ENCODE results near the gene ATG101. TPM values are rescaled to one million over a fixed set of nuclear protein-coding genes. Genes with fewer than 3 reads are reported as not detected.

The ATG101 gene
- total RNA-seq, 2 donors from 2014 or later, result 22.0 to 30.2 TPM

GRCh38 chr12:52066346-52067080 lies 3.3 kb upstream of the ATG101 start:
- H3K36me3 Mint-ChIP-seq (ENCODE audit: low read depth), result no peaks in the 10 kb centered on the region
- peak overlapping the region; percentile 16 for H3K27ac Mint-ChIP-seq
- H3K9me3 ChIP-seq (ENCODE audit: control insufficient read depth, low read length, poor library complexity, severe bottlenecking), result no peaks in the 10 kb centered on the region
- H3K4me1 Mint-ChIP-seq, result peaks cover 19% of the 10 kb centered on the region
- ATAC-seq, result no peak
- H3K4me3 Mint-ChIP-seq, result no peak overlapping the region
- no peaks in the 10 kb centered on the region for H3K27me3 Mint-ChIP-seq
- DNase-seq, result no peak

GRCh38 chr12:52067081-52067374 lies 2.8 kb upstream of the ATG101 start:
- DNase-seq, result no peak
- Mint-ChIP-seq H3K27ac (peak overlapping the region; percentile 16), H3K4me3 (no peak overlapping the region), H3K36me3 (ENCODE audit: low read depth) (no peaks in the 10 kb centered on the region), H3K4me1 (peaks cover 22% of the 10 kb centered on the region), H3K27me3 (no peaks in the 10 kb centered on the region)
- ATAC-seq, result no peak
- H3K9me3 ChIP-seq (ENCODE audit: control insufficient read depth, low read length, poor library complexity, severe bottlenecking), result no peaks in the 10 kb centered on the region

GRCh38 chr12:52070185-52070925 lies 577 bp downstream of the ATG101 start:
- Mint-ChIP-seq H3K27me3 (no peaks in the 10 kb centered on the region), H3K4me3 (peak overlapping the region; percentile 97), H3K27ac (peak overlapping the region; percentile 96), H3K4me1 (peaks cover 38% of the 10 kb centered on the region), H3K36me3 (ENCODE audit: low read depth) (peaks cover 2% of the 10 kb centered on the region)
- H3K9me3 ChIP-seq (ENCODE audit: control insufficient read depth, low read length, poor library complexity, severe bottlenecking), result no peaks in the 10 kb centered on the region
- DNase-seq, result no peak
- ATAC-seq, result no peak

- peaks cover 5% of the 10 kb centered on the region for H3K36me3 Mint-ChIP-seq (ENCODE audit: low read depth)
Observed at GRCh38 chr12:52073531-52074381, 4.0 kb downstream of the ATG101 start.

GRCh38 chr12:52074971-52075724 lies 5.4 kb downstream of the ATG101 start:
- no peaks in the 10 kb centered on the region for H3K9me3 ChIP-seq (ENCODE audit: control insufficient read depth, low read length, poor library complexity, severe bottlenecking)
- Mint-ChIP-seq H3K4me3 (no peak overlapping the region), H3K27ac (no peak overlapping the region), H3K4me1 (peaks cover 33% of the 10 kb centered on the region), H3K36me3 (ENCODE audit: low read depth) (peaks cover 5% of the 10 kb centered on the region), H3K27me3 (no peaks in the 10 kb centered on the region)
- DNase-seq (no peak), ATAC-seq (no peak)

More at GRCh38 chr12:52073531-52074381, 4.0 kb downstream of the ATG101 start:
- Mint-ChIP-seq H3K4me1 (peaks cover 41% of the 10 kb centered on the region), H3K27me3 (no peaks in the 10 kb centered on the region), H3K27ac (peak overlapping the region; percentile 32), H3K4me3 (peak overlapping the region; percentile 15)
- H3K9me3 ChIP-seq (ENCODE audit: control insufficient read depth, low read length, poor library complexity, severe bottlenecking), result no peaks in the 10 kb centered on the region
- DNase-seq (no peak), ATAC-seq (no peak)

- H3K36me3 Mint-ChIP-seq (ENCODE audit: low read depth), result peaks cover 5% of the 10 kb centered on the region
- H3K9me3 ChIP-seq (ENCODE audit: control insufficient read depth, low read length, poor library complexity, severe bottlenecking), result no peaks in the 10 kb centered on the region
- H3K4me3 Mint-ChIP-seq, result no peak overlapping the region
- no peak overlapping the region for H3K27ac Mint-ChIP-seq
- H3K4me1 Mint-ChIP-seq, result peaks cover 25% of the 10 kb centered on the region
- no peak for DNase-seq
- no peak for ATAC-seq
- H3K27me3 Mint-ChIP-seq, result no peaks in the 10 kb centered on the region
Observed at GRCh38 chr12:52076811-52077210, 7.0 kb downstream of the ATG101 start.

GRCh38 chr12:52078276-52078675 lies 8.5 kb downstream of the ATG101 start:
- peaks cover 5% of the 10 kb centered on the region for H3K36me3 Mint-ChIP-seq (ENCODE audit: low read depth)

GRCh38 chr12:52079576-52080402 lies 10.0 kb downstream of the ATG101 start, which contains the start of gene SMIM41:
Gene SMIM41 (plus strand): TSS chr12:52079704. CDS start chr12:52079780, 76 bp downstream.
- DNase-seq, result no peak
- H3K27ac Mint-ChIP-seq, result peak within 1 kb of the TSS; percentile 8
- no peak within 1 kb of the TSS for H3K4me3 Mint-ChIP-seq
- ATAC-seq, result no peak
- H3K36me3 Mint-ChIP-seq (ENCODE audit: low read depth), result peaks cover 3% of the 10 kb centered on the region
- no peaks in the 10 kb centered on the region for H3K27me3 Mint-ChIP-seq
- H3K4me1 Mint-ChIP-seq, result peaks cover 13% of the 10 kb centered on the region
- no peaks in the 10 kb centered on the region for H3K9me3 ChIP-seq (ENCODE audit: control insufficient read depth, low read length, poor library complexity, severe bottlenecking)

More at GRCh38 chr12:52078276-52078675, 8.5 kb downstream of the ATG101 start:
- no peaks in the 10 kb centered on the region for H3K9me3 ChIP-seq (ENCODE audit: control insufficient read depth, low read length, poor library complexity, severe bottlenecking)
- peaks cover 19% of the 10 kb centered on the region for H3K4me1 Mint-ChIP-seq
- DNase-seq (no peak), ATAC-seq (no peak)
- no peaks in the 10 kb centered on the region for H3K27me3 Mint-ChIP-seq
- no peak overlapping the region for H3K27ac Mint-ChIP-seq
- no peak overlapping the region for H3K4me3 Mint-ChIP-seq

GRCh38 chr12:52080403-52081251 lies 10.8 kb downstream of the ATG101 start:
- peak overlapping the region; percentile 8 for H3K27ac Mint-ChIP-seq
- H3K36me3 Mint-ChIP-seq (ENCODE audit: low read depth), result peaks cover 3% of the 10 kb centered on the region
- ATAC-seq, result no peak
- peaks cover 6% of the 10 kb centered on the region for H3K27me3 Mint-ChIP-seq
- no peak overlapping the region for H3K4me3 Mint-ChIP-seq
- H3K4me1 Mint-ChIP-seq, result peaks cover 13% of the 10 kb centered on the region
- H3K9me3 ChIP-seq (ENCODE audit: control insufficient read depth, low read length, poor library complexity, severe bottlenecking), result no peaks in the 10 kb centered on the region
- no peak for DNase-seq

- H3K4me1 Mint-ChIP-seq, result peaks cover 13% of the 10 kb centered on the region
- peak overlapping the region; percentile 8 for H3K27ac Mint-ChIP-seq
- H3K4me3 Mint-ChIP-seq, result no peak overlapping the region
- ATAC-seq (peak; percentile 77), DNase-seq (no peak)
- no peaks in the 10 kb centered on the region for H3K9me3 ChIP-seq (ENCODE audit: control insufficient read depth, low read length, poor library complexity, severe bottlenecking)
- H3K27me3 Mint-ChIP-seq, result peaks cover 10% of the 10 kb centered on the region
- H3K36me3 Mint-ChIP-seq (ENCODE audit: low read depth), result peaks cover 3% of the 10 kb centered on the region
Observed at GRCh38 chr12:52081263-52081733, 11.5 kb downstream of the ATG101 start.

GRCh38 chr12:52082026-52082668 lies 12.4 kb downstream of the ATG101 start:
- H3K9me3 ChIP-seq (ENCODE audit: control insufficient read depth, low read length, poor library complexity, severe bottlenecking), result no peaks in the 10 kb centered on the region
- Mint-ChIP-seq H3K36me3 (ENCODE audit: low read depth) (peaks cover 3% of the 10 kb centered on the region), H3K4me1 (peaks cover 13% of the 10 kb centered on the region), H3K4me3 (no peak overlapping the region), H3K27me3 (peaks cover 19% of the 10 kb centered on the region), H3K27ac (peak overlapping the region; percentile 8)
- no peak for DNase-seq
- no peak for ATAC-seq
